Adrenal gland (tissue), 12 donors: Measurements from ENCODE around the gene SLC2A9. TPM values are rescaled to one million over a fixed set of nuclear protein-coding genes. Genes with fewer than 3 reads are reported as not detected.

Experiments used
- DNase-seq, 7 donors: peaks; one replicate each; pipeline ENCODE4 v3.0.0-alpha.2; 2019 to 2020
- H3K27ac ChIP-seq, 5 donors: fragments of 200-600 bp; sonication (generic) in 4 of 5; 1 replicate in 3 of 5; 2 replicates in 2 of 5; pipeline versions ENCODE4 v1.5.1 to v1.8.0; 2016 to 2020; ENCODE audit warnings: mild to moderate bottlenecking in 1 of 5
- H3K27me3 ChIP-seq: fragments of 200-600 bp; 2 replicates; pipeline ENCODE4 v1.8.0; 2021
- H3K36me3 ChIP-seq, 2 donors: fragments of 200-600 bp; replicated peaks in 1 of 2; 1 replicate in 1 of 2; 2 replicates in 1 of 2; pipeline versions ENCODE4 v1.5.1 to v1.8.0; 2018 to 2022
- H3K4me1 ChIP-seq, 2 donors: fragments of 200-600 bp; replicated peaks in 1 of 2; 1 replicate in 1 of 2; 2 replicates in 1 of 2; pipeline versions ENCODE4 v1.5.1 to v1.8.0; 2018 to 2021
- H3K4me3 ChIP-seq, 4 donors: fragments of 200-600 bp; sonication (generic) in 3 of 4; one replicate each; pipeline ENCODE4 v1.5.1; 2016 to 2018
- H3K9me3 ChIP-seq, 3 donors: fragments of 200-600 bp; sonication (generic) in 1 of 3; replicated peaks in 1 of 3; 1 replicate in 2 of 3; 2 replicates in 1 of 3; pipeline versions ENCODE4 v1.5.1 to v1.8.0; 2016 to 2021
- POLR2A ChIP-seq, 2 donors: fragments of 450-650 bp; IDR thresholded peaks; one replicate each; pipeline ENCODE4 v1.6.1; 2017; ENCODE audit warnings: antibody characterized with exemption in 2 of 2, mild to moderate bottlenecking in 2 of 2, moderate library complexity in 1 of 2
- WGBS, 4 donors: extraction: QIAGEN DNeasy Blood & Tissue Kit in 2 of 4; methylation state at CpG; one replicate each; pipeline versions ENCODE4 v1.1.5 to v1.1.7; 2013 to 2017; 5-methylcytosine and 5-hydroxymethylcytosine counted together
- intact Hi-C, 2 donors: fragments of 100-400 bp; cut with DNase I; formaldehyde crosslinking; loops; one replicate each; pipeline versions ENCODE4 v1.14.1 to v1.15.0; 2022 to 2023
- polyA plus RNA-seq, 3 donors: library from polyadenylated mRNA; stranded (reverse); fragments of 200-250 nt in 2 of 3; fragments of 350-450 nt in 1 of 3; fragmentation: Illumina TruSeq in 1 of 3; extraction: RNeasy Lipid Tissue Mini Kit (QIAGEN cat#74804) in 1 of 3; gene quantifications; one replicate each; pipeline ENCODE4 v1.2.3, GENCODE V29; 2013 to 2014
- total RNA-seq, 9 donors: library from RNA; depleted of rRNA in 4 of 9; stranded (reverse); fragments of >200 nt in 4 of 9; fragments of 120-200 nt in 1 of 9; fragmentation: NEBNext Ultra II Directional in 1 of 9; extraction: Animal tissue kit (Norgen Biotek cat#: 25700) in 1 of 9; gene quantifications; one replicate each; pipeline versions ENCODE4 v1.1.0 to v1.2.4, GENCODE V29; 2013 to 2023
- TF ChIP-seq, protein P1 (sequence below), 6 experiments: fragments of 450-650 bp in 4 of 6; fragments of 200-600 bp in 2 of 6; sonication (generic) in 1 of 6; IDR thresholded peaks; 1 replicate in 5 of 6; 2 replicates in 1 of 6; pipeline versions ENCODE4 v1.5.1 to v1.8.0; 2016 to 2021; ENCODE audit warnings: antibody characterized with exemption in 6 of 6, mild to moderate bottlenecking in 2 of 6, moderate library complexity in 1 of 6
- donor health status: healthy with polysubstance abuse.
- donor health status: Bipolar disorder and iron deficiency.
- donor health status: DM: yes; HTN: yes; CAD: no.
- donor health status: DM: no; HTN: no; CAD: no.
- donor health status: DM: no; HTN: no; CAD: no.
- donor health status: DM: yes; HTN: yes; CAD: no.

The SLC2A9 gene
- total and polyA plus RNA-seq, 12 donors, result 1.8 to 16.6 (median 8.5) TPM

GRCh38 chr4:9916346-9916745 lies 105.0 kb downstream of the SLC2A9 start:
- DNase-seq, result no peak
- H3K4me1 ChIP-seq, result no peaks in the 10 kb centered on the region
- H3K27me3 ChIP-seq, result no peaks in the 10 kb centered on the region
- intact Hi-C loops, result no loop called here
- H3K4me3 ChIP-seq, result no peak overlapping the region
- 41 to 75% (median 49%) methylated on average over 1 of the region's 1 CpG for WGBS, 4 donors
- H3K27ac ChIP-seq, result no peak overlapping the region
- TF ChIP-seq POLR2A (IDR thresholded peaks at IDR 0.05), result no peak
- TF ChIP-seq, protein P1, sequence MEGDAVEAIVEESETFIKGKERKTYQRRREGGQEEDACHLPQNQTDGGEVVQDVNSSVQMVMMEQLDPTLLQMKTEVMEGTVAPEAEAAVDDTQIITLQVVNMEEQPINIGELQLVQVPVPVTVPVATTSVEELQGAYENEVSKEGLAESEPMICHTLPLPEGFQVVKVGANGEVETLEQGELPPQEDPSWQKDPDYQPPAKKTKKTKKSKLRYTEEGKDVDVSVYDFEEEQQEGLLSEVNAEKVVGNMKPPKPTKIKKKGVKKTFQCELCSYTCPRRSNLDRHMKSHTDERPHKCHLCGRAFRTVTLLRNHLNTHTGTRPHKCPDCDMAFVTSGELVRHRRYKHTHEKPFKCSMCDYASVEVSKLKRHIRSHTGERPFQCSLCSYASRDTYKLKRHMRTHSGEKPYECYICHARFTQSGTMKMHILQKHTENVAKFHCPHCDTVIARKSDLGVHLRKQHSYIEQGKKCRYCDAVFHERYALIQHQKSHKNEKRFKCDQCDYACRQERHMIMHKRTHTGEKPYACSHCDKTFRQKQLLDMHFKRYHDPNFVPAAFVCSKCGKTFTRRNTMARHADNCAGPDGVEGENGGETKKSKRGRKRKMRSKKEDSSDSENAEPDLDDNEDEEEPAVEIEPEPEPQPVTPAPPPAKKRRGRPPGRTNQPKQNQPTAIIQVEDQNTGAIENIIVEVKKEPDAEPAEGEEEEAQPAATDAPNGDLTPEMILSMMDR (IDR thresholded peaks at IDR 0.05), result no peak
- no peaks in the 10 kb centered on the region for H3K9me3 ChIP-seq
- no peaks in the 10 kb centered on the region for H3K36me3 ChIP-seq

GRCh38 chr4:9913846-9914245 lies 107.5 kb downstream of the SLC2A9 start:
- intact Hi-C loops, result no loop called here
- no peaks in the 10 kb centered on the region for H3K27me3 ChIP-seq
- WGBS, 4 donors, result 80 to 90% (median 83%) methylated on average over 3 of the region's 3 CpGs
- TF ChIP-seq, protein P1 (IDR thresholded peaks at IDR 0.05), result no peak
- no peak for TF ChIP-seq POLR2A (IDR thresholded peaks at IDR 0.05)
- no peaks in the 10 kb centered on the region for H3K9me3 ChIP-seq
- no peaks in the 10 kb centered on the region for H3K4me1 ChIP-seq
- H3K36me3 ChIP-seq, result no peaks in the 10 kb centered on the region
- no peak for DNase-seq
- H3K4me3 ChIP-seq, result no peak overlapping the region
- H3K27ac ChIP-seq, result no peak overlapping the region

GRCh38 chr4:9906996-9907395 lies 114.3 kb downstream of the SLC2A9 start:
- Histone ChIP-seq H3K4me3 (no peak overlapping the region), H3K36me3 (no peaks in the 10 kb centered on the region), H3K27me3 (no peaks in the 10 kb centered on the region), H3K27ac (no peak overlapping the region), H3K9me3 (no peaks in the 10 kb centered on the region), H3K4me1 (peaks cover 0 to 6% of the 10 kb centered on the region in 2 donors)
- intact Hi-C loops, result loop anchor here in 1 of 2 donors (10.0 kb wide), 1 partner anchor 108 kb away; no protein-coding TSS in a partner anchor
- no peak for DNase-seq
- WGBS, 4 donors, result 81 to 92% (median 83%) methylated on average over 1 of the region's 1 CpG
- TF ChIP-seq POLR2A (IDR thresholded peaks at IDR 0.05), result no peak
- TF ChIP-seq, protein P1 (IDR thresholded peaks at IDR 0.05), result no peak

- H3K4me3 ChIP-seq, result no peak overlapping the region
- H3K36me3 ChIP-seq, result no peaks in the 10 kb centered on the region
- peaks cover 0 to 6% of the 10 kb centered on the region in 2 donors for H3K4me1 ChIP-seq
- no peaks in the 10 kb centered on the region for H3K27me3 ChIP-seq
- H3K9me3 ChIP-seq, result no peaks in the 10 kb centered on the region
- WGBS, 4 donors, result 67 to 89% (median 88%) methylated on average over 1 to 4 of the region's 4 CpGs
- intact Hi-C loops, result loop anchor here in 1 of 2 donors (5.0 to 10.0 kb wide), 2 partner anchors 110 to 143 kb away; no protein-coding TSS in a partner anchor
- peak in 6 of 7 donors; percentile 36 to 68 (median 58) for DNase-seq
- TF ChIP-seq, protein P1 (IDR thresholded peaks at IDR 0.05), result no peak
- TF ChIP-seq POLR2A (IDR thresholded peaks at IDR 0.05), result no peak
- H3K27ac ChIP-seq, result no peak overlapping the region
Measured at GRCh38 chr4:9904976-9905587, 116.2 kb downstream of the SLC2A9 start.
